OCI-LY7 (cell line): ENCODE results near the gene PTPN9.

Experiments
- CTCF ChIP-seq: fragments of 200-600 bp; sonication (generic); conservative IDR thresholded peaks from 2 replicates; pipeline ENCODE4 v1.5.1; 2014; ENCODE audit warnings: mild to moderate bottlenecking, antibody characterized with exemption, low read length, moderate library complexity, mixed read lengths
- EZH2phosphoT487 ChIP-seq: fragments of 200-600 bp; sonication (generic); IDR thresholded peaks from 2 replicates; pipeline ENCODE4 v1.6.1; 2018; ENCODE audit warnings: low read depth, borderline replicate concordance, mild to moderate bottlenecking, mixed run types, antibody characterized with exemption, low read length, moderate library complexity, mixed read lengths

DNA sequence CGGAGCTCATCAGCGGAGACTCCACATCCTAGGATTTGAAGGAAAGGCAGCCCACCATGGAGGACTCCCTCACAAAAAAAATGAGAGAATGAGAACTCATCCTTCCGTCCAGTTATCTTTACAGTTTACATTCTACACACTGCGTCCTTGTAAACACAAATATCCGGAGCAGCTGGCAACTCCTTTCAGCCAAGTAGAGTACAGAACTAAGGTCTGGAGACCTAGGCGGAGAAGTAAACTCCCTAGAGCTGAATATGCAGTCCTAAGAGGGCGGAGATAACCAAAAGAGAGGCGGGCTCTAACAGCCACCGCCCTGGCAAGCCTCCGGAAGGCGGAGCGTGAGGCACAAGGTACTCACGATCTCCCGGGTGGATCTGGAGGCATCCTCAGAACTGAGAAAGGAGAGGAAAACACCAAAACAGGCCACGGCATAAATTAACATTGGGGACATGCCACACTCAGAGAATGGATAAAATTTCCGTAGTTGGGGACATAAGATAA is 126.7 kb downstream of the PTPN9 start:
- no peak for TF ChIP-seq CTCF
- no peak for TF ChIP-seq EZH2phosphoT487
